WTC11 (cell line): ENCODE data around the gene MYCBP2. TPM values are rescaled to one million over a fixed set of nuclear protein-coding genes. Genes with fewer than 3 reads are reported as not detected.

ENCODE experiments used
- ATAC-seq: fragments of 200-7000 bp; cut with Tn5 transposase; 2 replicates; pipeline ENCODE4 v1.10.0; 2021; ENCODE audit warnings: mild to moderate bottlenecking, moderate library complexity
- CTCF ChIA-PET: fragments of 300-600 bp; sonication (Branson Sonifier 250); formaldehyde crosslinking; loops from one replicate; lab custom pipeline; 2021; ENCODE audit warnings: antibody characterized with exemption; lab: Charles Lee
- POLR2A ChIA-PET: fragments of 350-600 bp; sonication (Branson Sonifier 250); formaldehyde crosslinking; loops from one replicate; lab custom pipeline; 2021; ENCODE audit warnings: antibody characterized with exemption; lab: Charles Lee
- DNase-seq: peaks from one replicate; pipeline ENCODE4 v3.0.0; 2021; ENCODE audit warnings: low spot score
- H3K27ac Mint-ChIP-seq: 2 replicates; pipeline ENCODE4 v1.8.0; 2021; ENCODE audit warnings: mixed read lengths
- H3K27me3 Mint-ChIP-seq: 2 replicates; pipeline ENCODE4 v1.8.0; 2021; ENCODE audit warnings: low read depth, mild to moderate bottlenecking, moderate library complexity, mixed read lengths
- H3K36me3 Mint-ChIP-seq: 2 replicates; pipeline ENCODE4 v1.8.0; 2021; ENCODE audit warnings: mixed read lengths
- H3K4me1 Mint-ChIP-seq: 2 replicates; pipeline ENCODE4 v1.8.0; 2022; ENCODE audit warnings: mixed read lengths
- H3K4me3 Mint-ChIP-seq: 2 replicates; pipeline ENCODE4 v1.8.0; 2021; ENCODE audit warnings: mild to moderate bottlenecking, moderate library complexity, mixed read lengths
- H3K9me3 Mint-ChIP-seq: 2 replicates; pipeline ENCODE4 v1.8.0; 2021; ENCODE audit warnings: mixed read lengths
- ARID4B ChIP-seq: sonication (generic); formaldehyde crosslinking; IDR thresholded peaks from 2 replicates; pipeline ENCODE4 v1.8.0; 2023; ENCODE audit warnings: missing genetic modification reagents, mild to moderate bottlenecking, borderline replicate concordance
- ATF1 ChIP-seq: sonication (generic); formaldehyde crosslinking; IDR thresholded peaks from 2 replicates; pipeline ENCODE4 v1.8.1; 2023; ENCODE audit warnings: mild to moderate bottlenecking, moderate library complexity, missing genetic modification reagents
- CBFB ChIP-seq: sonication (generic); formaldehyde crosslinking; IDR thresholded peaks from 2 replicates; pipeline ENCODE4 v1.8.1; 2022; ENCODE audit warnings: mild to moderate bottlenecking, low read depth, missing genetic modification reagents
- ETV6 ChIP-seq: sonication (generic); formaldehyde crosslinking; IDR thresholded peaks from 2 replicates; pipeline ENCODE4 v1.8.1; 2022; ENCODE audit warnings: mild to moderate bottlenecking, missing genetic modification reagents
- GRHL2 ChIP-seq: fragments of 250-450 bp; sonication (Bioruptor Pico); IDR thresholded peaks from 2 replicates; pipeline ENCODE4 v1.8.0; 2022; ENCODE audit warnings: mild to moderate bottlenecking, moderate library complexity; ENCODE audit not compliant: insufficient replicate concordance, severe bottlenecking
- GTF2I ChIP-seq: fragments of 250-450 bp; sonication (Bioruptor Pico); conservative IDR thresholded peaks from 2 replicates; pipeline ENCODE4 v1.4.0; 2021; ENCODE audit warnings: mild to moderate bottlenecking
- JUN ChIP-seq: sonication (generic); formaldehyde crosslinking; IDR thresholded peaks from 2 replicates; pipeline ENCODE4 v1.8.0; 2023; ENCODE audit warnings: mild to moderate bottlenecking, missing genetic modification reagents
- KAT7 ChIP-seq: sonication (generic); formaldehyde crosslinking; IDR thresholded peaks from 2 replicates; pipeline ENCODE4 v1.8.1; 2023; ENCODE audit warnings: missing genetic modification reagents, mild to moderate bottlenecking, borderline replicate concordance
- MXD4 ChIP-seq: fragments of 250-450 bp; sonication (Bioruptor Pico); IDR thresholded peaks from 2 replicates; pipeline ENCODE4 v1.8.0; 2021; ENCODE audit warnings: mild to moderate bottlenecking, moderate library complexity, borderline replicate concordance
- NFATC4 ChIP-seq: fragments of 250-450 bp; sonication (Bioruptor Pico); IDR thresholded peaks from 2 replicates; pipeline ENCODE4 v1.9.0; 2021; ENCODE audit warnings: mild to moderate bottlenecking
- NFYB ChIP-seq: sonication (generic); formaldehyde crosslinking; conservative IDR thresholded peaks from 2 replicates; pipeline ENCODE4 v1.8.0; 2022; ENCODE audit warnings: low read depth, missing genetic modification reagents
- PRDM15 ChIP-seq: sonication (generic); formaldehyde crosslinking; IDR thresholded peaks from 2 replicates; pipeline ENCODE4 v1.8.0; 2022; ENCODE audit warnings: missing genetic modification reagents
- PREB ChIP-seq: sonication (generic); formaldehyde crosslinking; IDR thresholded peaks from 2 replicates; pipeline ENCODE4 v1.8.1; 2022; ENCODE audit warnings: mild to moderate bottlenecking, missing genetic modification reagents, moderate library complexity, borderline replicate concordance
- PRRX2 ChIP-seq: fragments of 250-450 bp; sonication (Bioruptor Pico); IDR thresholded peaks from 2 replicates; pipeline ENCODE4 v1.8.0; 2021; ENCODE audit warnings: mild to moderate bottlenecking
- SOX15 ChIP-seq: fragments of 250-450 bp; sonication (Bioruptor Pico); IDR thresholded peaks from 2 replicates; pipeline ENCODE4 v1.9.0; 2021; ENCODE audit warnings: mild to moderate bottlenecking
- TCF7 ChIP-seq: sonication (generic); formaldehyde crosslinking; IDR thresholded peaks from 2 replicates; pipeline ENCODE4 v1.8.0; 2022; ENCODE audit warnings: mild to moderate bottlenecking, low read depth, missing genetic modification reagents, moderate library complexity
- USF2 ChIP-seq: sonication (generic); formaldehyde crosslinking; IDR thresholded peaks from 2 replicates; pipeline ENCODE4 v1.8.1; 2023; ENCODE audit warnings: mild to moderate bottlenecking, missing genetic modification reagents, moderate library complexity
- ZNF512 ChIP-seq: sonication (generic); formaldehyde crosslinking; IDR thresholded peaks from 2 replicates; pipeline ENCODE4 v1.8.1; 2022; ENCODE audit warnings: missing genetic modification reagents, borderline replicate concordance
- total RNA-seq: library from RNA; stranded (reverse); gene quantifications from 3 replicates; pipeline ENCODE4 v1.2.3, GENCODE V29; 2021
- TF ChIP-seq, protein P1 (sequence below): fragments of 250-450 bp; sonication (Bioruptor Pico); IDR thresholded peaks from 2 replicates; pipeline ENCODE4 v2.1.2; 2022; ENCODE audit warnings: mild to moderate bottlenecking, moderate library complexity
- TF ChIP-seq, protein P2 (sequence below): fragments of 250-450 bp; sonication (Bioruptor Pico); IDR thresholded peaks from 2 replicates; pipeline ENCODE4 v1.9.0; 2021; ENCODE audit warnings: mild to moderate bottlenecking
- TF ChIP-seq, protein P3 (sequence below): sonication (generic); formaldehyde crosslinking; IDR thresholded peaks from 2 replicates; pipeline ENCODE4 v1.8.1; 2023; ENCODE audit warnings: mild to moderate bottlenecking, missing genetic modification reagents

The MYCBP2 gene
- total RNA-seq, 1 experiment from 2014 or later = 54.3 TPM

DNA sequence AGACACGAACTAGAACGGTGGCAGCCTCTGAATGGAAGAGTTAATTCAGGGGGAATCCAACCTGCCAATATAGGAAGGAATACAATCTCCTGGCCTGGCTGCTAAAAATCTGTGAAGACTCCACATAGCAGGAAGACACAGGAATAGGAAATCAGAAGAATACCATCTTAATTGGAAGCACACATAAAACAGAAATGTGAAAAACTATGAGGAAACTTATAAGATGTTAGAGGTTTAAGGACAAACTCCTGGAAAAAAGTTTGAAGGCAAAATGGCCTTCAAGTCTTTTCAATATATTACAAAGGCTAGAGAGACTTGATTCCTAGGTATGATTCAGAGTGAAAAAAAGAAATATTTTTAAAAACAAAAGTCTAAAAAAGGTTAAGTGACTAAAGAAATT, 221.8 kb downstream of the MYCBP2 start (continued):
- TF ChIP-seq ARID4B (CRISPR knock-in tag) = no peak
- TF ChIP-seq, protein P1, sequence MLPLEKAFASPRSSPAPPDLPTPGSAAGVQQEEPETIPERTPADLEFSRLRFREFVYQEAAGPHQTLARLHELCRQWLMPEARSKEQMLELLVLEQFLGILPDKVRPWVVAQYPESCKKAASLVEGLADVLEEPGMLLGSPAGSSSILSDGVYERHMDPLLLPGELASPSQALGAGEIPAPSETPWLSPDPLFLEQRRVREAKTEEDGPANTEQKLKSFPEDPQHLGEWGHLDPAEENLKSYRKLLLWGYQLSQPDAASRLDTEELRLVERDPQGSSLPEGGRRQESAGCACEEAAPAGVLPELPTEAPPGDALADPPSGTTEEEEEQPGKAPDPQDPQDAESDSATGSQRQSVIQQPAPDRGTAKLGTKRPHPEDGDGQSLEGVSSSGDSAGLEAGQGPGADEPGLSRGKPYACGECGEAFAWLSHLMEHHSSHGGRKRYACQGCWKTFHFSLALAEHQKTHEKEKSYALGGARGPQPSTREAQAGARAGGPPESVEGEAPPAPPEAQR (CRISPR knock-in tag) = no peak
- TF ChIP-seq, protein P2, sequence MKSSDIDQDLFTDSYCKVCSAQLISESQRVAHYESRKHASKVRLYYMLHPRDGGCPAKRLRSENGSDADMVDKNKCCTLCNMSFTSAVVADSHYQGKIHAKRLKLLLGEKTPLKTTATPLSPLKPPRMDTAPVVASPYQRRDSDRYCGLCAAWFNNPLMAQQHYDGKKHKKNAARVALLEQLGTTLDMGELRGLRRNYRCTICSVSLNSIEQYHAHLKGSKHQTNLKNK (CRISPR knock-in tag) = no peak
- TF ChIP-seq KAT7 (CRISPR knock-in tag) = no peak
- TF ChIP-seq, all 79 proteins: peak for 0

DNA sequence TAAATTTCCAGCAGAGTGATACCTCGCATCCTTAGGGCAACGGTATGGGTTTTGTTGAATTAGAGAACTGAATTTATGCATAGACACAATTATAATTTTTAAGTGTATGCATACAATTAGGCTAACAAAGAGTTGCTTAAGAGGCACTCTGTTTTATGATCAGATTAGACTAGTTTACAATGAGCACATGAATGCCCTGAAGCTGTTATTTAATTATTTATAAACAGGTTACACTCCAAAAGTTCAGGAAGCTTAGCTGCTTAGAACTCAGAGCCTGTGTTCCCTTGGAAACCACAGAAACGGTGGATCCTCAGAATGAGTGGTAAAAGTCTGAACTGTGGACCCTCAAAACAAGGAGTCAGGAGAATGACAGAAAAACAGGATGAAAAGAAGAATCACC, 227.5 kb downstream of the MYCBP2 start:
- Mint-ChIP-seq H3K27me3 (no peaks in the 10 kb centered on the region), H3K4me1 (peaks cover 13% of the 10 kb centered on the region)
- TF ChIP-seq NFYB (CRISPR knock-in tag) (no peak), USF2 (CRISPR knock-in tag) (no peak), GTF2I (CRISPR knock-in tag) (no peak), GRHL2 (CRISPR knock-in tag) (no peak), NFATC4 (no peak), ETV6 (CRISPR knock-in tag) (no peak), TCF7 (CRISPR knock-in tag) (no peak), MXD4 (no peak), SOX15 (CRISPR knock-in tag) (no peak), CBFB (CRISPR knock-in tag) (no peak), PREB (no peak), PRDM15 (CRISPR knock-in tag) (no peak), ATF1 (CRISPR knock-in tag) (no peak), PRRX2 (CRISPR knock-in tag) (no peak), JUN (CRISPR knock-in tag) (no peak), ZNF512 (CRISPR knock-in tag) (no peak)
- TF ChIP-seq, protein P3, sequence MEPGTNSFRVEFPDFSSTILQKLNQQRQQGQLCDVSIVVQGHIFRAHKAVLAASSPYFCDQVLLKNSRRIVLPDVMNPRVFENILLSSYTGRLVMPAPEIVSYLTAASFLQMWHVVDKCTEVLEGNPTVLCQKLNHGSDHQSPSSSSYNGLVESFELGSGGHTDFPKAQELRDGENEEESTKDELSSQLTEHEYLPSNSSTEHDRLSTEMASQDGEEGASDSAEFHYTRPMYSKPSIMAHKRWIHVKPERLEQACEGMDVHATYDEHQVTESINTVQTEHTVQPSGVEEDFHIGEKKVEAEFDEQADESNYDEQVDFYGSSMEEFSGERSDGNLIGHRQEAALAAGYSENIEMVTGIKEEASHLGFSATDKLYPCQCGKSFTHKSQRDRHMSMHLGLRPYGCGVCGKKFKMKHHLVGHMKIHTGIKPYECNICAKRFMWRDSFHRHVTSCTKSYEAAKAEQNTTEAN (CRISPR knock-in tag) = no peak
- TF ChIP-seq, all 79 proteins: peak for 0
- Mint-ChIP-seq H3K27ac (no peak overlapping the region), H3K4me3 (no peak overlapping the region), H3K36me3 (peaks cover 11% of the 10 kb centered on the region), H3K9me3 (no peaks in the 10 kb centered on the region)
- ChIA-PET POLR2A (no interaction called here), CTCF (no interaction called here)
- no peak for DNase-seq
- ATAC-seq = no peak
